OCI-LY3 (cell line): ENCODE measurements around the gene TBX1.

ENCODE experiments used
- H2AFZ ChIP-seq: fragments of 200-600, 300-600 bp; shearing (Covaris generic); 2 replicates; pipeline ENCODE4 v1.6.0; 2014; ENCODE audit warnings: antibody characterized with exemption, low read depth, low read length
- H3K27ac ChIP-seq: fragments of 200-600, 300-600 bp; sonication (generic); 2 replicates; pipeline ENCODE4 v1.5.1; 2014; ENCODE audit warnings: mild to moderate bottlenecking, low read length, moderate library complexity, mixed read lengths
- H3K27me3 ChIP-seq: fragments of 200-600, 300-600 bp; sonication (generic); 2 replicates; pipeline ENCODE4 v1.6.1; 2014; ENCODE audit warnings: low read depth, low read length, mixed read lengths
- H3K36me3 ChIP-seq: fragments of 200-600, 300-600 bp; sonication (generic); replicated peaks from 2 replicates; pipeline ENCODE3; 2014; ENCODE audit warnings: low read depth, low read length, mixed read lengths
- H3K4me1 ChIP-seq: fragments of 300-600, 200-600 bp; sonication (generic); 2 replicates; pipeline ENCODE4 v1.6.1; 2014; ENCODE audit warnings: low read length, mixed read lengths
- H3K4me2 ChIP-seq: fragments of 200-600, 300-600 bp; sonication (generic); 2 replicates; pipeline ENCODE4 v1.6.1; 2014; ENCODE audit warnings: low read length, mixed read lengths
- H3K4me3 ChIP-seq: fragments of 300-600, 200-600 bp; sonication (generic); 2 replicates; pipeline ENCODE4 v1.5.1; 2014; ENCODE audit warnings: antibody characterized with exemption, mild to moderate bottlenecking, low read length, moderate library complexity
- H3K79me2 ChIP-seq: fragments of 300-600, 200-600 bp; shearing (Covaris generic); 2 replicates; pipeline ENCODE4 v1.6.1; 2014; ENCODE audit warnings: mild to moderate bottlenecking, low read length, mixed read lengths
- H3K9ac ChIP-seq: fragments of 300-600, 200-600 bp; shearing (Covaris generic); 2 replicates; pipeline ENCODE4 v1.6.0; 2014; ENCODE audit warnings: mild to moderate bottlenecking, low read length, moderate library complexity
- H3K9me3 ChIP-seq: fragments of 200-600, 300-600 bp; shearing (Covaris generic); 2 replicates; pipeline ENCODE4 v1.6.1; 2014; ENCODE audit warnings: low read length, mixed read lengths; ENCODE audit not compliant: insufficient read depth
- H4K20me1 ChIP-seq: fragments of 200-600, 300-600 bp; sonication (generic); 2 replicates; pipeline ENCODE4 v1.6.1; 2016; ENCODE audit warnings: low read length, mixed read lengths; ENCODE audit not compliant: insufficient read depth
- CTCF ChIP-seq: fragments of 200-600, 300-600 bp; sonication (generic); IDR thresholded peaks from 2 replicates; pipeline ENCODE4 v1.5.1; 2014; ENCODE audit warnings: antibody characterized with exemption, low read length, low read depth
- EZH2phosphoT487 ChIP-seq: fragments of 200-600 bp; shearing (Covaris generic); IDR thresholded peaks from 2 replicates; pipeline ENCODE4 v1.6.1; 2018; ENCODE audit warnings: antibody characterized with exemption, mixed run types, low read depth

Gene TBX1

GRCh38 chr22:19738664-19739447 lies 21.7 kb upstream of the TBX1 start:
- H3K9ac ChIP-seq = no peak overlapping the region
- H3K36me3 ChIP-seq = no peaks in the 10 kb centered on the region
- H2AFZ ChIP-seq = no peak overlapping the region
- no peaks in the 10 kb centered on the region for H4K20me1 ChIP-seq
- H3K9me3 ChIP-seq = no peaks in the 10 kb centered on the region
- H3K79me2 ChIP-seq = no peaks in the 10 kb centered on the region
- TF ChIP-seq CTCF (no peak), EZH2phosphoT487 (no peak)
- no peak overlapping the region for H3K4me2 ChIP-seq
- H3K4me1 ChIP-seq = no peaks in the 10 kb centered on the region
- no peak overlapping the region for H3K4me3 ChIP-seq
- H3K27ac ChIP-seq = no peak overlapping the region
- no peaks in the 10 kb centered on the region for H3K27me3 ChIP-seq

GRCh38 chr22:19739448-19739895 lies 21.1 kb upstream of the TBX1 start:
- no peak overlapping the region for H3K9ac ChIP-seq
- H2AFZ ChIP-seq = no peak overlapping the region
- no peak overlapping the region for H3K4me2 ChIP-seq
- no peaks in the 10 kb centered on the region for H3K36me3 ChIP-seq
- H3K27me3 ChIP-seq = no peaks in the 10 kb centered on the region
- no peaks in the 10 kb centered on the region for H4K20me1 ChIP-seq
- no peak overlapping the region for H3K27ac ChIP-seq
- no peaks in the 10 kb centered on the region for H3K9me3 ChIP-seq
- no peak for TF ChIP-seq EZH2phosphoT487
- no peak for TF ChIP-seq CTCF
- H3K4me1 ChIP-seq = no peaks in the 10 kb centered on the region
- no peaks in the 10 kb centered on the region for H3K79me2 ChIP-seq
- H3K4me3 ChIP-seq = no peak overlapping the region

GRCh38 chr22:19739911-19740449 lies 20.6 kb upstream of the TBX1 start:
- Histone ChIP-seq H3K4me1 (no peaks in the 10 kb centered on the region), H3K9ac (no peak overlapping the region), H4K20me1 (no peaks in the 10 kb centered on the region), H2AFZ (no peak overlapping the region), H3K27ac (no peak overlapping the region), H3K4me3 (no peak overlapping the region), H3K4me2 (no peak overlapping the region), H3K27me3 (no peaks in the 10 kb centered on the region), H3K79me2 (no peaks in the 10 kb centered on the region), H3K9me3 (no peaks in the 10 kb centered on the region), H3K36me3 (no peaks in the 10 kb centered on the region)
- TF ChIP-seq EZH2phosphoT487 = no peak
- TF ChIP-seq CTCF = no peak

- Histone ChIP-seq H3K9me3 (no peaks in the 10 kb centered on the region), H3K27ac (no peak overlapping the region), H3K4me3 (no peak overlapping the region), H3K4me1 (no peaks in the 10 kb centered on the region), H3K9ac (no peak overlapping the region), H3K36me3 (no peaks in the 10 kb centered on the region), H3K79me2 (no peaks in the 10 kb centered on the region), H3K27me3 (no peaks in the 10 kb centered on the region), H2AFZ (no peak overlapping the region), H3K4me2 (no peak overlapping the region), H4K20me1 (no peaks in the 10 kb centered on the region)
- TF ChIP-seq CTCF = no peak
- no peak for TF ChIP-seq EZH2phosphoT487
These were observed 20.0 kb upstream of the TBX1 start for GRCh38 chr22:19740586-19740985.
